PC-9 (cell line): ENCODE results near the gene TMEM273.

Experiments
- CTCF ChIP-seq: fragments of 200-600 bp; sonication (generic); conservative IDR thresholded peaks from 2 replicates; pipeline ENCODE4 v1.6.1; 2017; ENCODE audit warnings: mixed run types, antibody characterized with exemption, mild to moderate bottlenecking, moderate library complexity
- EZH2 ChIP-seq: fragments of 200-600 bp; sonication (generic); IDR thresholded peaks from 2 replicates; pipeline ENCODE4 v1.8.0; 2017; ENCODE audit warnings: antibody characterized with exemption, low read depth

- TF ChIP-seq CTCF (no peak), EZH2 (no peak)
These were observed 48.4 kb downstream of the TMEM273 start for GRCh38 chr10:49139846-49140195.
